SK-N-SH treated with all-trans-retinoic acid at 6 μM for 48 hours (cell line): ENCODE results near the gene CYP46A1.

Experiments
- PATZ1 ChIP-seq: fragments of 250-450 bp; sonication (Bioruptor Pico); IDR thresholded peaks from 2 replicates; pipeline ENCODE4 v1.8.0; 2020; ENCODE audit warnings: mild to moderate bottlenecking, moderate library complexity, borderline replicate concordance
- ZFP3 ChIP-seq: fragments of 250-450 bp; sonication (Bioruptor Pico); IDR thresholded peaks from 2 replicates; pipeline ENCODE4 v1.5.0; 2020; ENCODE audit warnings: mild to moderate bottlenecking, moderate library complexity
- ZNF8 ChIP-seq: fragments of 450-650 bp; formaldehyde crosslinking; IDR thresholded peaks from 2 replicates; pipeline ENCODE4 v1.5.0; 2020; ENCODE audit warnings: mild to moderate bottlenecking, moderate library complexity

- no peak for TF ChIP-seq ZNF8 (CRISPR knock-in tag)
- TF ChIP-seq ZFP3: no peak
- TF ChIP-seq PATZ1 (CRISPR knock-in tag): no peak
These were observed 48.5 kb downstream of the CYP46A1 start for GRCh38 chr14:99732436-99733210.
